GM23338 (cell line): ENCODE data around the gene ZNF580. TPM values are rescaled to one million over a fixed set of nuclear protein-coding genes. Genes with fewer than 3 reads are reported as not detected.

Source experiments
- ATAC-seq: fragments of 200-7000 bp; cut with Tn5 transposase; 3 replicates; pipeline ENCODE4 v1.9.1; 2020
- DNase-seq: peaks from one replicate; pipeline ENCODE4 v3.0.0-alpha.2; 2015; ENCODE audit warnings: low spot score
- H2AFZ ChIP-seq: fragments of 200-600 bp; sonication (generic); 2 replicates; pipeline ENCODE4 v1.8.0; 2016; ENCODE audit warnings: antibody characterized with exemption, mild to moderate bottlenecking, moderate library complexity
- H3F3A ChIP-seq: fragments of 200-600 bp; sonication (generic); replicated peaks from 2 replicates; pipeline ENCODE4 v1.8.0; 2017; ENCODE audit warnings: antibody characterized with exemption, mixed run types, low read depth
- H3K27ac ChIP-seq: fragments of 200-600 bp; sonication (generic); 2 replicates; pipeline ENCODE4 v1.6.1; 2016; ENCODE audit warnings: low read depth
- H3K27me3 ChIP-seq: fragments of 200-600 bp; sonication (generic); 2 replicates; pipeline ENCODE4 v1.8.0; 2016; ENCODE audit warnings: mild to moderate bottlenecking, mixed run types, moderate library complexity; ENCODE audit not compliant: insufficient read depth
- H3K36me3 ChIP-seq: fragments of 200-600 bp; sonication (generic); 2 replicates; pipeline ENCODE4 v1.8.0; 2016; ENCODE audit warnings: mild to moderate bottlenecking; ENCODE audit not compliant: insufficient read depth
- H3K4me1 ChIP-seq: fragments of 200-600 bp; sonication (generic); 2 replicates; pipeline ENCODE4 v1.8.0; 2016; ENCODE audit warnings: mild to moderate bottlenecking, moderate library complexity; ENCODE audit not compliant: insufficient read depth
- H3K4me2 ChIP-seq: fragments of 200-600 bp; sonication (generic); 2 replicates; pipeline ENCODE4 v1.7.1; 2017; ENCODE audit warnings: mixed run types
- H3K4me3 ChIP-seq: fragments of 200-600 bp; sonication (generic); 2 replicates; pipeline ENCODE4 v1.6.1; 2016; ENCODE audit warnings: mixed run types
- H3K79me2 ChIP-seq: fragments of 200-600 bp; sonication (generic); replicated peaks from 2 replicates; pipeline ENCODE4 v1.8.0; 2017; ENCODE audit warnings: mild to moderate bottlenecking; ENCODE audit not compliant: insufficient read depth
- H3K9me2 ChIP-seq: fragments of 200-600 bp; sonication (generic); 2 replicates; pipeline ENCODE4 v1.8.0; 2017; ENCODE audit not compliant: insufficient read depth
- H4K20me1 ChIP-seq: fragments of 200-600 bp; sonication (generic); replicated peaks from 2 replicates; pipeline ENCODE4 v1.8.0; 2017; ENCODE audit warnings: mild to moderate bottlenecking; ENCODE audit not compliant: insufficient read depth
- H3K27ac Mint-ChIP-seq: 2 replicates; pipeline ENCODE4 v1.8.0; 2020; ENCODE audit warnings: inconsistent platforms, mild to moderate bottlenecking, moderate library complexity, mixed read lengths
- H3K27me3 Mint-ChIP-seq: 3 replicates; pipeline ENCODE4 v1.8.0; 2022; ENCODE audit warnings: low read depth, mild to moderate bottlenecking, moderate library complexity, mixed read lengths, inconsistent platforms; ENCODE audit not compliant: insufficient read depth, poor library complexity
- H3K36me3 Mint-ChIP-seq: 3 replicates; pipeline ENCODE4 v1.8.0; 2021; ENCODE audit warnings: low read depth, mild to moderate bottlenecking, inconsistent platforms, moderate library complexity, mixed read lengths
- H3K4me1 Mint-ChIP-seq: 3 replicates; pipeline ENCODE4 v1.8.0; 2020; ENCODE audit warnings: mild to moderate bottlenecking, inconsistent platforms, mixed read lengths
- H3K4me3 Mint-ChIP-seq: 3 replicates; pipeline ENCODE4 v1.8.0; 2021; ENCODE audit warnings: moderate library complexity, mild to moderate bottlenecking, inconsistent platforms, mixed read lengths
- H3K9me3 Mint-ChIP-seq: 3 replicates; pipeline ENCODE4 v1.8.0; 2020; ENCODE audit warnings: moderate library complexity, mild to moderate bottlenecking, inconsistent platforms, mixed read lengths
- CREB1 ChIP-seq: fragments of 250-450 bp; sonication (Bioruptor Pico); IDR thresholded peaks from 2 replicates; pipeline ENCODE4 v1.5.0; 2020; ENCODE audit warnings: low read depth, mild to moderate bottlenecking, moderate library complexity
- EZH2 ChIP-seq: fragments of 200-600 bp; sonication (generic); IDR thresholded peaks from one replicate; pipeline ENCODE4 v1.8.0; 2017; ENCODE audit warnings: antibody characterized with exemption, mild to moderate bottlenecking, low read depth; ENCODE audit not compliant: unreplicated experiment
- EZH2phosphoT487 ChIP-seq: fragments of 200-600 bp; sonication (generic); IDR thresholded peaks from one replicate; pipeline ENCODE4 v1.8.1; 2018; ENCODE audit warnings: antibody characterized with exemption; ENCODE audit not compliant: unreplicated experiment
- JUNB ChIP-seq: IDR thresholded peaks from one replicate; pipeline ENCODE4 v1.6.1; 2016; ENCODE audit warnings: antibody characterized with exemption; ENCODE audit not compliant: unreplicated experiment
- NANOG ChIP-seq: IDR thresholded peaks from 2 replicates; pipeline ENCODE4 v1.6.1; 2016; ENCODE audit warnings: antibody characterized with exemption, borderline replicate concordance
- POLR2AphosphoS5 ChIP-seq: IDR thresholded peaks from 2 replicates; pipeline ENCODE4 v1.6.1; 2016; ENCODE audit warnings: antibody characterized with exemption, low read depth
- STAT1 ChIP-seq: IDR thresholded peaks from one replicate; pipeline ENCODE4 v1.6.1; 2016; ENCODE audit warnings: antibody characterized with exemption; ENCODE audit not compliant: unreplicated experiment
- ZNF114 ChIP-seq: fragments of 250-450 bp; sonication (Bioruptor Pico); IDR thresholded peaks from 2 replicates; pipeline ENCODE4 v1.5.0; 2020; ENCODE audit warnings: mild to moderate bottlenecking, moderate library complexity
- ZNF331 ChIP-seq: fragments of 250-450 bp; sonication (Bioruptor Pico); IDR thresholded peaks from 2 replicates; pipeline ENCODE4 v1.5.0; 2020; ENCODE audit warnings: low read depth, mild to moderate bottlenecking, moderate library complexity
- polyA plus RNA-seq: library from polyadenylated mRNA; unstranded; fragments of >200 nt; fragmentation: Nextera tagmentation; extraction: Ambion mirVana; gene quantifications from 2 replicates; pipeline ENCODE4 v1.2.1, GENCODE V29; 2016
- total RNA-seq: library from RNA; depleted of rRNA; stranded (reverse); fragments of >200 nt; shearing (Covaris generic); gene quantifications from 2 replicates; pipeline ENCODE4 v1.2.3, GENCODE V29; 2014
- TF ChIP-seq, protein P1 (sequence below), 2 experiments: fragments of 200-600 bp in 1 of 2; sonication (generic) in 1 of 2; conservative IDR thresholded peaks; 2 replicates each; pipeline versions ENCODE4 v1.5.1 to v1.6.1; 2016 to 2017; ENCODE audit warnings: antibody characterized with exemption in 2 of 2, low read depth in 2 of 2, mild to moderate bottlenecking in 2 of 2, moderate library complexity in 1 of 2
- TF ChIP-seq, protein P2 (sequence below): fragments of 250-450 bp; sonication (Bioruptor Pico); IDR thresholded peaks from 2 replicates; pipeline ENCODE4 v1.5.0; 2020; ENCODE audit warnings: mild to moderate bottlenecking, moderate library complexity
- TF ChIP-seq, protein P3 (sequence below): IDR thresholded peaks from one replicate; pipeline ENCODE4 v1.6.1; 2018; ENCODE audit warnings: antibody characterized with exemption; ENCODE audit not compliant: unreplicated experiment
- TF ChIP-seq, protein P4 (sequence below): IDR thresholded peaks from 2 replicates; pipeline ENCODE4 v1.6.1; 2016; ENCODE audit warnings: antibody characterized with exemption

ZNF580 gene
- total and polyA plus RNA-seq, 2 experiments from 2014 or later, result 18.7 to 23.6 TPM

DNA sequence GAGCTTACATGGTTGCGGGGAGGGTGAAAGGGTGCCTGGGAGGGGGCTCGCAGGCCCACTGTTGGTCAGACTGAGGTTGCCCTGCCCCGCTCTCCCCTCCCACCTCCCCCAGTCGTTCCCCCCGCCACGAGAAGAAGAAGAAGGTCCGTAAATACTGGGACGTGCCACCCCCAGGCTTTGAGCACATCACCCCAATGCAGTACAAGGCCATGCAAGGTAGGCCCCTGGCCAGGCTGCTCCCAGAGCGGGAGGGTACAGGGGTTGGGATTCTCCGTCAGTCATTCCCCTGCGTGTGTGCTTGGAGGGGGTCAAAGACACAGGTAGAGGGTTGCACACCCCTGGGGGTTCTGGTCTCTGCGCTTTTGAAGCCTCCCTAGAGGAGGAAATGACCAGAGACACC, 19.6 kb downstream of the ZNF580 start:
- peaks cover 36% of the 10 kb centered on the region for H3K4me1 Mint-ChIP-seq
- H3F3A ChIP-seq, result peaks cover 18% of the 10 kb centered on the region
- no peaks in the 10 kb centered on the region; the same call in 1 of the 3 replicates for H3K9me3 Mint-ChIP-seq
- DNase-seq, result no peak
- H3K4me3 ChIP-seq, result no peak overlapping the region
- H3K79me2 ChIP-seq, result peaks cover 94% of the 10 kb centered on the region
- H3K27ac Mint-ChIP-seq, result no peak overlapping the region
- H3K27ac ChIP-seq, result no peak overlapping the region
- no peaks in the 10 kb centered on the region for H3K27me3 ChIP-seq
- H3K4me3 Mint-ChIP-seq, result no peak overlapping the region
- peaks cover 29% of the 10 kb centered on the region for H3K36me3 ChIP-seq
- peaks cover 81% of the 10 kb centered on the region for H3K36me3 Mint-ChIP-seq
- no peak overlapping the region for H3K4me2 ChIP-seq
- peaks cover 62% of the 10 kb centered on the region for H4K20me1 ChIP-seq
- TF ChIP-seq, protein P1, sequence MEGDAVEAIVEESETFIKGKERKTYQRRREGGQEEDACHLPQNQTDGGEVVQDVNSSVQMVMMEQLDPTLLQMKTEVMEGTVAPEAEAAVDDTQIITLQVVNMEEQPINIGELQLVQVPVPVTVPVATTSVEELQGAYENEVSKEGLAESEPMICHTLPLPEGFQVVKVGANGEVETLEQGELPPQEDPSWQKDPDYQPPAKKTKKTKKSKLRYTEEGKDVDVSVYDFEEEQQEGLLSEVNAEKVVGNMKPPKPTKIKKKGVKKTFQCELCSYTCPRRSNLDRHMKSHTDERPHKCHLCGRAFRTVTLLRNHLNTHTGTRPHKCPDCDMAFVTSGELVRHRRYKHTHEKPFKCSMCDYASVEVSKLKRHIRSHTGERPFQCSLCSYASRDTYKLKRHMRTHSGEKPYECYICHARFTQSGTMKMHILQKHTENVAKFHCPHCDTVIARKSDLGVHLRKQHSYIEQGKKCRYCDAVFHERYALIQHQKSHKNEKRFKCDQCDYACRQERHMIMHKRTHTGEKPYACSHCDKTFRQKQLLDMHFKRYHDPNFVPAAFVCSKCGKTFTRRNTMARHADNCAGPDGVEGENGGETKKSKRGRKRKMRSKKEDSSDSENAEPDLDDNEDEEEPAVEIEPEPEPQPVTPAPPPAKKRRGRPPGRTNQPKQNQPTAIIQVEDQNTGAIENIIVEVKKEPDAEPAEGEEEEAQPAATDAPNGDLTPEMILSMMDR (conservative IDR thresholded peaks at IDR 0.05; ENCODE audit: low read depth in 2 of 2), result no peak
- no peak for TF ChIP-seq EZH2phosphoT487
- TF ChIP-seq JUNB, result no peak
- TF ChIP-seq STAT1, result no peak
- TF ChIP-seq, protein P2, sequence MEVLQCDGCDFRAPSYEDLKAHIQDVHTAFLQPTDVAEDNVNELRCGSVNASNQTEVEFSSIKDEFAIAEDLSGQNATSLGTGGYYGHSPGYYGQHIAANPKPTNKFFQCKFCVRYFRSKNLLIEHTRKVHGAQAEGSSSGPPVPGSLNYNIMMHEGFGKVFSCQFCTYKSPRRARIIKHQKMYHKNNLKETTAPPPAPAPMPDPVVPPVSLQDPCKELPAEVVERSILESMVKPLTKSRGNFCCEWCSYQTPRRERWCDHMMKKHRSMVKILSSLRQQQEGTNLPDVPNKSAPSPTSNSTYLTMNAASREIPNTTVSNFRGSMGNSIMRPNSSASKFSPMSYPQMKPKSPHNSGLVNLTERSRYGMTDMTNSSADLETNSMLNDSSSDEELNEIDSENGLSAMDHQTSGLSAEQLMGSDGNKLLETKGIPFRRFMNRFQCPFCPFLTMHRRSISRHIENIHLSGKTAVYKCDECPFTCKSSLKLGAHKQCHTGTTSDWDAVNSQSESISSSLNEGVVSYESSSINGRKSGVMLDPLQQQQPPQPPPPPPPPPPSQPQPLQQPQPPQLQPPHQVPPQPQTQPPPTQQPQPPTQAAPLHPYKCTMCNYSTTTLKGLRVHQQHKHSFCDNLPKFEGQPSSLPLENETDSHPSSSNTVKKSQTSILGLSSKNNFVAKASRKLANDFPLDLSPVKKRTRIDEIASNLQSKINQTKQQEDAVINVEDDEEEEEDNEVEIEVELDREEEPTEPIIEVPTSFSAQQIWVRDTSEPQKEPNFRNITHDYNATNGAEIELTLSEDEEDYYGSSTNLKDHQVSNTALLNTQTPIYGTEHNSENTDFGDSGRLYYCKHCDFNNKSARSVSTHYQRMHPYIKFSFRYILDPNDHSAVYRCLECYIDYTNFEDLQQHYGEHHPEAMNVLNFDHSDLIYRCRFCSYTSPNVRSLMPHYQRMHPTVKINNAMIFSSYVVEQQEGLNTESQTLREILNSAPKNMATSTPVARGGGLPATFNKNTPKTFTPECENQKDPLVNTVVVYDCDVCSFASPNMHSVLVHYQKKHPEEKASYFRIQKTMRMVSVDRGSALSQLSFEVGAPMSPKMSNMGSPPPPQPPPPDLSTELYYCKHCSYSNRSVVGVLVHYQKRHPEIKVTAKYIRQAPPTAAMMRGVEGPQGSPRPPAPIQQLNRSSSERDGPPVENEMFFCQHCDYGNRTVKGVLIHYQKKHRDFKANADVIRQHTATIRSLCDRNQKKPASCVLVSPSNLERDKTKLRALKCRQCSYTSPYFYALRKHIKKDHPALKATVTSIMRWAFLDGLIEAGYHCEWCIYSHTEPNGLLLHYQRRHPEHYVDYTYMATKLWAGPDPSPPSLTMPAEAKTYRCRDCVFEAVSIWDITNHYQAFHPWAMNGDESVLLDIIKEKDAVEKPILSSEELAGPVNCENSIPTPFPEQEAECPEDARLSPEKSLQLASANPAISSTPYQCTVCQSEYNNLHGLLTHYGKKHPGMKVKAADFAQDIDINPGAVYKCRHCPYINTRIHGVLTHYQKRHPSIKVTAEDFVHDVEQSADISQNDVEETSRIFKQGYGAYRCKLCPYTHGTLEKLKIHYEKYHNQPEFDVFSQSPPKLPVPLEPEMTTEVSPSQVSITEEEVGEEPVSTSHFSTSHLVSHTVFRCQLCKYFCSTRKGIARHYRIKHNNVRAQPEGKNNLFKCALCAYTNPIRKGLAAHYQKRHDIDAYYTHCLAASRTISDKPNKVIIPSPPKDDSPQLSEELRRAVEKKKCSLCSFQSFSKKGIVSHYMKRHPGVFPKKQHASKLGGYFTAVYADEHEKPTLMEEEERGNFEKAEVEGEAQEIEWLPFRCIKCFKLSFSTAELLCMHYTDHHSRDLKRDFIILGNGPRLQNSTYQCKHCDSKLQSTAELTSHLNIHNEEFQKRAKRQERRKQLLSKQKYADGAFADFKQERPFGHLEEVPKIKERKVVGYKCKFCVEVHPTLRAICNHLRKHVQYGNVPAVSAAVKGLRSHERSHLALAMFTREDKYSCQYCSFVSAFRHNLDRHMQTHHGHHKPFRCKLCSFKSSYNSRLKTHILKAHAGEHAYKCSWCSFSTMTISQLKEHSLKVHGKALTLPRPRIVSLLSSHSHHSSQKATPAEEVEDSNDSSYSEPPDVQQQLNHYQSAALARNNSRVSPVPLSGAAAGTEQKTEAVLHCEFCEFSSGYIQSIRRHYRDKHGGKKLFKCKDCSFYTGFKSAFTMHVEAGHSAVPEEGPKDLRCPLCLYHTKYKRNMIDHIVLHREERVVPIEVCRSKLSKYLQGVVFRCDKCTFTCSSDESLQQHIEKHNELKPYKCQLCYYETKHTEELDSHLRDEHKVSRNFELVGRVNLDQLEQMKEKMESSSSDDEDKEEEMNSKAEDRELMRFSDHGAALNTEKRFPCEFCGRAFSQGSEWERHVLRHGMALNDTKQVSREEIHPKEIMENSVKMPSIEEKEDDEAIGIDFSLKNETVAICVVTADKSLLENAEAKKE (CRISPR knock-in tag), result no peak
- TF ChIP-seq ZNF114 (CRISPR knock-in tag), result no peak
- TF ChIP-seq ZNF331 (CRISPR knock-in tag), result no peak
- no peak for TF ChIP-seq POLR2AphosphoS5
- no peak for TF ChIP-seq CREB1 (CRISPR knock-in tag)
- TF ChIP-seq, protein P3, sequence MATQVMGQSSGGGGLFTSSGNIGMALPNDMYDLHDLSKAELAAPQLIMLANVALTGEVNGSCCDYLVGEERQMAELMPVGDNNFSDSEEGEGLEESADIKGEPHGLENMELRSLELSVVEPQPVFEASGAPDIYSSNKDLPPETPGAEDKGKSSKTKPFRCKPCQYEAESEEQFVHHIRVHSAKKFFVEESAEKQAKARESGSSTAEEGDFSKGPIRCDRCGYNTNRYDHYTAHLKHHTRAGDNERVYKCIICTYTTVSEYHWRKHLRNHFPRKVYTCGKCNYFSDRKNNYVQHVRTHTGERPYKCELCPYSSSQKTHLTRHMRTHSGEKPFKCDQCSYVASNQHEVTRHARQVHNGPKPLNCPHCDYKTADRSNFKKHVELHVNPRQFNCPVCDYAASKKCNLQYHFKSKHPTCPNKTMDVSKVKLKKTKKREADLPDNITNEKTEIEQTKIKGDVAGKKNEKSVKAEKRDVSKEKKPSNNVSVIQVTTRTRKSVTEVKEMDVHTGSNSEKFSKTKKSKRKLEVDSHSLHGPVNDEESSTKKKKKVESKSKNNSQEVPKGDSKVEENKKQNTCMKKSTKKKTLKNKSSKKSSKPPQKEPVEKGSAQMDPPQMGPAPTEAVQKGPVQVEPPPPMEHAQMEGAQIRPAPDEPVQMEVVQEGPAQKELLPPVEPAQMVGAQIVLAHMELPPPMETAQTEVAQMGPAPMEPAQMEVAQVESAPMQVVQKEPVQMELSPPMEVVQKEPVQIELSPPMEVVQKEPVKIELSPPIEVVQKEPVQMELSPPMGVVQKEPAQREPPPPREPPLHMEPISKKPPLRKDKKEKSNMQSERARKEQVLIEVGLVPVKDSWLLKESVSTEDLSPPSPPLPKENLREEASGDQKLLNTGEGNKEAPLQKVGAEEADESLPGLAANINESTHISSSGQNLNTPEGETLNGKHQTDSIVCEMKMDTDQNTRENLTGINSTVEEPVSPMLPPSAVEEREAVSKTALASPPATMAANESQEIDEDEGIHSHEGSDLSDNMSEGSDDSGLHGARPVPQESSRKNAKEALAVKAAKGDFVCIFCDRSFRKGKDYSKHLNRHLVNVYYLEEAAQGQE, result no peak
- no peak for TF ChIP-seq NANOG
- TF ChIP-seq, protein P4, sequence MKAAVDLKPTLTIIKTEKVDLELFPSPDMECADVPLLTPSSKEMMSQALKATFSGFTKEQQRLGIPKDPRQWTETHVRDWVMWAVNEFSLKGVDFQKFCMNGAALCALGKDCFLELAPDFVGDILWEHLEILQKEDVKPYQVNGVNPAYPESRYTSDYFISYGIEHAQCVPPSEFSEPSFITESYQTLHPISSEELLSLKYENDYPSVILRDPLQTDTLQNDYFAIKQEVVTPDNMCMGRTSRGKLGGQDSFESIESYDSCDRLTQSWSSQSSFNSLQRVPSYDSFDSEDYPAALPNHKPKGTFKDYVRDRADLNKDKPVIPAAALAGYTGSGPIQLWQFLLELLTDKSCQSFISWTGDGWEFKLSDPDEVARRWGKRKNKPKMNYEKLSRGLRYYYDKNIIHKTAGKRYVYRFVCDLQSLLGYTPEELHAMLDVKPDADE, result no peak
- TF ChIP-seq EZH2, result no peak
- ATAC-seq, result no peak
- peaks cover 15% of the 10 kb centered on the region for H3K27me3 Mint-ChIP-seq
- peaks cover 27% of the 10 kb centered on the region for H3K4me1 ChIP-seq
- no peaks in the 10 kb centered on the region for H3K9me2 ChIP-seq
- H2AFZ ChIP-seq, result no peak overlapping the region
